GM20000 (cell line): Measurements from ENCODE around the gene PPP1R1A.

Experiments
- DNase-seq: peaks from one replicate; pipeline ENCODE4 v3.0.0; 2012; ENCODE audit warnings: low spot score
- CTCF ChIP-seq: IDR thresholded peaks from 2 replicates; pipeline ENCODE4 v1.5.1; 2012; ENCODE audit warnings: mild to moderate bottlenecking, control low read depth; ENCODE audit errors: extremely low read depth, missing control alignments

PPP1R1A gene

GRCh38 chr12:54572881-54573280, 15.6 kb downstream of the PPP1R1A start:
- no peak for TF ChIP-seq CTCF
- no peak for DNase-seq

- no peak for TF ChIP-seq CTCF
- no peak for DNase-seq
These were observed 17.0 kb downstream of the PPP1R1A start for GRCh38 chr12:54571193-54572188.

GRCh38 chr12:54569995-54570528, 18.4 kb downstream of the PPP1R1A start:
- no peak for TF ChIP-seq CTCF
- DNase-seq, result no peak

- no peak for TF ChIP-seq CTCF
- no peak for DNase-seq
These were observed 19.4 kb downstream of the PPP1R1A start for GRCh38 chr12:54569072-54569471.

GRCh38 chr12:54566792-54567191, 21.7 kb downstream of the PPP1R1A start:
- DNase-seq, result no peak
- no peak for TF ChIP-seq CTCF

GRCh38 chr12:54565986-54566544, 22.4 kb downstream of the PPP1R1A start:
- no peak for TF ChIP-seq CTCF
- no peak for DNase-seq
